GM18868 (cell line): ENCODE data around the gene CACNB4.
A peak's percentile ranks its signal among the peaks of the same experiment; 100 is the strongest.

Source experiments
- ATAC-seq: cut with Tn5 transposase; IDR thresholded peaks from one replicate; pipeline ENCODE4 v1.9.1; 2021; ENCODE audit warnings: mild to moderate bottlenecking, moderate library complexity; ENCODE audit not compliant: unreplicated experiment

Gene CACNB4

DNA sequence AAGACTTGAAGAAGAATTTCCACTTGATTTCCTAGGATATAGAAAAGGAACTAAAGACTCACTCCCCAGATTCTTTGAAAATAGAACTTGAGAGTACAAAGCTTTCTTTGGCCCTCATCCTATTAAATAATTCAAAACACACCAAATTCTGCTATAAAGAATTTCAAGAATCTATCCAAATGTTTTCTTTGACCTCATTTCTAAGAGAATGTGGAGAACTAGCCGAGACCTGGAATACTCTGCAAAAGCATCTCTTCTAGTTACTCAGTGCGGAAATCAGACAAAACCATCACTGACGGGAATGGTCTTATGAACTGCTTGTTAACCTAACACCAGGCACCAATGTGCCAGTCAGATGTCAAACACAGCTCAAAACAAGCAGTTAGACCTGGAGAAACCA lies 226.4 kb downstream of the CACNB4 start:
- ATAC-seq, result no peak

- no peak for ATAC-seq
Measured at GRCh38 chr2:151869291-151869690, 229.6 kb downstream of the CACNB4 start.

- peak; percentile 99 for ATAC-seq
Measured at GRCh38 chr2:151862700-151863099, 236.1 kb downstream of the CACNB4 start.

DNA sequence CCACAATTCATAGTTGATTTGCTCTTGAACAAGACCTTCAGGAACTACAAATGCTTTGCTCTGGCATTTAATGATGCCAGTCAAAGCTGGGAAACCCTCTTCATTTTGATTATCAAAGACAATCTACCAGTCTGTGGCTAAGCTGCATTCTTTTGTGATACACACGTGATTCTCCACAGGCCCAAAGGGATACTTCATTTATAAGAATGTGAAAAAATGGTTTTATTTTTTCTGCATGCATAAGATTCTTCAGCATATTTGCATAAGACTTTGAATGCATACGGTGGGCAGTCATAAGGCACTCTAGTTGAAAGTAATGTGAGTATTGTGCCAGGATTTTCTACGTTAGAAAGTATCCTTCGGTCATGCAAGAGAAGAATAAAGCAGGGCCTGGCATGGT lies 237.7 kb downstream of the CACNB4 start:
- no peak for ATAC-seq

- ATAC-seq, result no peak
Measured at GRCh38 chr2:151860613-151861146, 238.2 kb downstream of the CACNB4 start.

- no peak for ATAC-seq
Measured at GRCh38 chr2:151860210-151860609, 238.6 kb downstream of the CACNB4 start.

DNA sequence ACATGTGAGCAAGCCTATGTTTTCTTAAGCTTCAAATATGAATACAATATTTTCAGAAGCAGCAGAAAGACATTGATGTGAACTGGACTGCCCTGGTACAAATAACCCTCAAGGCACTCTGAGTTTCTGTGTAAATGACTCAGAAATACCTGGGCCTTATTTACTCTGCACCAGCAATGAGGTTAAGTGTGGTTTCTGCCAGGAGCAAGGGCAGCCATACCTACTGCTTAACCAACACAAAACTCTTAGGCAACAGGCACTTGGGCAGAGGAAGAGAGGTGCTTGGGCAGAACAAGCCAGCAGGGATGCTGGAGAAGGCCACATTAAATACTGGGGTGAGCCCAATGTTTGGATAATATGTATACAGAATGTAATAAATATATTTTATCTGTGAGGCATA lies 241.2 kb downstream of the CACNB4 start:
- peak; percentile 57 for ATAC-seq

GRCh38 chr2:151855111-151855510 lies 243.7 kb downstream of the CACNB4 start:
- ATAC-seq, result peak; percentile 45

DNA sequence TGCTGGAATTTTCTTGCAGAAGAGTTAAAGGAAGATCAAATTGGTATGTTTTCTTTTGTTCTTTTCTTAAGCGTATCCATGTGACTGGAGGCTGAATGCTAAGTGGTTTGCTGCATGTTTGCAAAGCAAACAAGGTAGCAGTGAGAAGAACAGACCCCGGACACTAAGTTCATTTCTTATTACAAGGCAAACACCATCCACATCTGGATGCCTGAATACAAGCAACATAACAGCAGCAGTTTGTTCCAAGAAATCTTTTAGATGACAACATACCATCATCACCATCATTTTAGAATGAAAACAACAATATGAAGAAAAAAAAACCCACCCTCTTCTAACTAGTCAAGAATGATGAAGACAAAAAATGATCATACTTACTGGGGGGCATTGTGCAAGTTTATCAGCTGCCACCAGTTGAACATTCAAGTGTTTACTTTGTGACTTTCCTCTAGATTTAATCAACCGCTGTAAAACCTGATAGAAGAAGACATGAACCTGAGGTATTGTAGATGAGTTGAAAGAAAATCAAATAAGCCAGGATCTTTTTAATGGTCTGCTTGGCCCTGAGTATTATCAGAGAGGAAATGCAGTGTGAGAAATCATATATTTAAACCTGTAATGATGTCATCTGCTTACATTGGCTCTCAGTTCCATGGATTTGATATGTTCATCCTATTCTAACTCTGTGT lies 245.6 kb downstream of the CACNB4 start:
- ATAC-seq, result no peak

DNA sequence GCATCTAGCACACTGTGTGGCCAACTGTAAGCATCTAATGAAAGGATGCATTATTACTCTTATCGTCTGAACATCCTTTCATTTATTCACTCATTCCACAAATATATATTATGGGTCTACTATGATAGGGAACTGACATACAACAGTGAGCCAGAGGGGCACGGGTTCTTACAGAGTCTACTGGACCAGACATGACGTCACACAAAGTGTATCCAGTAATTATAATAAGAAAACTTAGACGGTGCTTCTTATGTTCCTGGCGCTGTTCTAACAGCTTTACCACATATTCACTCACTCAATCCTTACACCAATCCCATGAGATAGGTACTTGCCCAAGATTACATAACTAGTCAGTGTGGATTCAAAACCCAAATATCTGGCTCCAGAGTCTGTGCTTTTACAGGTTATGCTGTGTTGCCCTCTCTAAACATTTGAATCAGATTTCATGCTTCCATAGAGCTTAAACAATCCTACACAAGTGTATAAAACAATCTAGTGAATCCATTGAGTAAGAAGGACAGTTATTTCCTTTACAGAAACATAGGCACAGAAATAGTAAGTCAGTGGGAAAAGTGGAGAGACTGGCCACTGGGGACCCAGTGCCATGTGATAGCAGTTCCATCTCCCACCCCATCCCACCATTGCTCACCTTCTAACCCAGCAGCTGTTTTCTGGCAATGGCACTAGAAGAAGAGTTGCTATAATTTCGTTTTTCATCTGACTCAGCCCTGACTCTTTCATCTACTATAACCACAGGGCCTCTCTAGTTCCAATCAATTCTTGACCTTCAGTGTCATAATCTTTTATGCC lies 246.4 kb downstream of the CACNB4 start:
- no peak for ATAC-seq

DNA sequence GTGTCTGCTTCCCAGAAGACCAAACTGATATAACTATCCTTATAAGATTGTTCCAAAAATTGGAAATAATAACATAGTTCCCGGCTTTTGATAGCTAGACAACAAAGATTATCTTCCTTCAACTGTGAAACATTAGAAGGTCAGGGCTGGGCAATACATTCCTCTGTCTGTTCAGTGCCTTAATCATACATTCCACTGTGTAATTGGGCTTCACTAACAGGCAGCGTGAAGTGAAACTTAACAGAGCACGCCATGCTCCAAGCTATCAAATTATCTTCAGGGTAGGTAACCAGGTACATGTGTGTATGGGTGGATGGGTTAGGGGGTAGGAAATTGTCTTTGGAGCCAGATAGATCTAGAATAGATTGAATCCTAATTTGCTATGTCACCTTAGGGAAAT lies 247.1 kb downstream of the CACNB4 start:
- ATAC-seq, result no peak

GRCh38 chr2:151849413-151850010 lies 249.3 kb downstream of the CACNB4 start:
- no peak for ATAC-seq

GRCh38 chr2:151845884-151846283 lies 253.0 kb downstream of the CACNB4 start:
- peak; percentile 53 for ATAC-seq

DNA sequence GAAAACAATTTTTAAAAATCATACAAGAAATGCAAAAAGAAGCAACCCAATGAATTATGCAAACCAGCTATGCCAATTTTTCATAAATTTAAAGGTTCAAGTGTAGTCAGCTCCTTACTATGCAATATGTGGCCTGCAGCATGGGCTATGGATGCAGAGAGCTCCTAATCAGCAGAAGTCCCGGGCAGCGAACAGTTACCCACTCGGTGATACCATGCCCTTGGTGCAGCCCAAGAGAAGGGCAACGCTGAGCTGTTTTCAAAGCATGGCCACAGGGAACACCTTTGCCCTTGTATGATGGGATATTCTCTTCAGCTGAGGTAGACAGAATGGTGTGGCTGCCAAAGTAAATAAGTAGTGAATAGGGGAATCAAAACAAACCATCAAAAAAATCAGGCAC lies 253.4 kb downstream of the CACNB4 start:
- no peak for ATAC-seq

GRCh38 chr2:151844211-151844896 lies 254.5 kb downstream of the CACNB4 start:
- no peak for ATAC-seq

DNA sequence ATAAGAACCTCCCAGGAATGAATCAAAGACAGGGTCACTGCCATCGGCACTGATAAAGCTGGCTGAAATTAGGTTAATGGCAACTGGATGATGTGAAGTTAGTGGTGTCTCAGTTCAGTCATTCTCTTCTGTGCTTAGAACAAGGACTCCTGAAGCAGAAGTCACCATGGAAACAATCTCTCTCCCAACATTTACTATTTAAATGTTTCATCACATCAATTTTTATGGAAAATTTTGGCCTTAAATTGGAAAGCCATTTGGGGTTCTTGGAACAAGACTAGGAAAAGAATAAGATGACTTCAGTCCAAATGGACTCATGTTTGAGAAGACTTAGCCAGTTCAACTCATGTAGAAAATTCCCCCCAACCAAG lies 255.2 kb downstream of the CACNB4 start:
- no peak for ATAC-seq

DNA sequence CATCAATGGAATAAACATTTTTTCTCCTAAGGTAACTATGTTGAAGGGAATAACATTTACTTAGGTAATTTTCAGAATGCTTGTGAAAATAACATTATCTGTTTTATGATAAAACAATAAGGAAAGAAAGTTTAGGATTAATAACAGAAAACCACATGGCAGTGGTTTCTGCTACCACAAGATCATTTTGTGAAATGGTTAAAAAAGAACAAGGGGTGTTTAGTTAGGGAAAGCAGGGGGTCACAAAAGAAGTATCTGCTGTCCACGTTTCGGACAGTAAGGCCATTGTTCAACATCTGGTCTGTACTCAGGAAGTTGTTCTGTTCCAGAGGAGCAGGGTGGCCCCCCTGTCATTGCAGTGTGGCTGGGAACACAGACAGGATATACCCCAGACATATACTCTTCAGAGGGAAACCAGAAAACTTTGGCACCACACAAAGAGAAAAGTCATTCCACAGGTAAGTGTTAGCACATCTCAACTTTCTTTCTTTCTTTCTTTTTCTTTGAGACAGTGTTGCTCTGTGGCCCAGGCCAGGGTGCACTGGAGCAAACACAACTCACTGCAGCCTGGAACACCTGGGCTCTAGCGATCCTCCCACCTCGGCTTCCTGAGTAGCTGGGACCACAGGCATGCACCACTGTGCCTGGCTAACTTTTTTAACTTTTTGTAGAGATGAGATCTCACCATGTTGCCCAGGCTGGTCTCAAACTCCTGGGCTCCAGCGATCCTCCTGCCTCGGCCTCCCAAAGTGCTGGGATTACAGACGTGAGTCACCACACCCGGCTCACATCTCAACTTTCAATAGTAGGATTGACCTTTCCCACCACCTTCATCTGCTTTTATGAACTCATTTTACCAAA lies 255.8 kb downstream of the CACNB4 start:
- no peak for ATAC-seq

DNA sequence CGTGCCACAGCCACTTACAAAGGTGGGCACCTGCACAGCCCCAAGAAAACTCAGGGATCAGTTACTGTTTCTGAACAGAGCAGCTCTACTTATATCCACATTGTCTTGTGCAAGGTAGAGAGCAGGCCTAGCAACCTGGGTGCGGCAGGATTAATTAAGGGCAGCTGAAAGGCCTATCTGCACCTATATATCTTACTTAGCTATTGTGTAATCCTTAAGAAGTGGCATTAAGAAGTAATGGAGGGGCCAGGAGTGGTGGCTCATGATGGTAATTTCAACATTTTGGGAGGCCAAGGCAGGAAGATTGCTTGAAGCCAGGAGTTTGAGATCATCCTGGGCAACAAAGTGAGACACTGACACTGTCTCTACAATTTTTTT lies 257.8 kb downstream of the CACNB4 start:
- no peak for ATAC-seq

DNA sequence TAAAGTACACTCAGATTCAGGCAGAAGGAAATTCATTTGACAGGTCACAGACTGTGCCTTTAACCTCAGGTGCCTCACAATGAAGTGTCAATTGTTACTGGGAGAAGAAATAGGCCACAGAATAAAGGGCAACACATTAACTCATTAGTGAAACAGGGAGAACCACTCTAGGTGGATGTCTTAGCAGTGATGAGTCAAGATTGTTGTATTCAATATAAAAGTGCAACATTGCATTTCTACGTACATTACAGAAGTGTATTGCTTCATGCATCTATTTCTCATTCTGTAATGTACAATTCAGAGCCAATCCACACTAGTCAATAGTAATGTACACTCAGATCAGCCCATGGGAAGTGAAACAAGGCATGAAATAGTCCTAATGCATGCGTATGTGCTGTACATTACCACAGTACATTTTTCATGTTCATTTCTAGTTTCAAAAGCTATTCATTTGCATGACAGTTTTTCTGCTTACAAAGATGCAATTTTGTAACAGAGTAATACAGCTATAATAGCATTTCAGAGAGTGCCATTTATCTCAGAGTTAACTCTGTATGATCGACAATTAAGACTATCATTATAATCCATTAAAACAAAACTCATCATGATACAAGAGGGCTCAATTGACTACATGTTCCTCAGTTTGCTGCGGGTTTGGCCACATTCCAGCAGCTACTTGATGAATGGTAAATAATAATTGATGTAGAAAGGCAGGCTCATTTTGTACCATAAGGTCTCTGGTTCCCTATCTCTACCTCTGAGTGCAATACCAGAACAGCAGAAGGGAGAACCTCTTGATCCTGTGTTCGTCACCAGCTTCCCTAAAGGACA lies 258.4 kb downstream of the CACNB4 start:
- ATAC-seq, result peak; percentile 97
